Omental fat pad (tissue), 4 donors: ENCODE measurements around the gene C10orf95. TPM values are rescaled to one million over a fixed set of nuclear protein-coding genes. Genes with fewer than 3 reads are reported as not detected.

Source experiments
- ATAC-seq: fragments of 150-250 bp; one replicate; pipeline ENCODE4 v1.9.1; 2016; ENCODE audit warnings: mild to moderate bottlenecking, moderate library complexity; ENCODE audit not compliant: low FRiP score
- DNase-seq: peaks from one replicate; pipeline ENCODE4 v3.0.0-alpha.2; 2019; ENCODE audit warnings: low spot score
- total RNA-seq, 4 donors: library from RNA; depleted of rRNA; stranded (reverse); fragments of >200 nt; gene quantifications; one replicate each; pipeline ENCODE4 v1.1.0, GENCODE V29; 2016
- TF ChIP-seq, protein P1 (sequence below), 3 donors: fragments of 450-650 bp; IDR thresholded peaks; one replicate each; pipeline ENCODE4 v1.5.1; 2016 to 2017; ENCODE audit warnings: antibody characterized with exemption in 3 of 3, mild to moderate bottlenecking in 3 of 3, moderate library complexity in 2 of 3

Gene C10orf95
- total RNA-seq, 4 donors from 2014 or later, result 0.84 TPM; not detected in 3

DNA sequence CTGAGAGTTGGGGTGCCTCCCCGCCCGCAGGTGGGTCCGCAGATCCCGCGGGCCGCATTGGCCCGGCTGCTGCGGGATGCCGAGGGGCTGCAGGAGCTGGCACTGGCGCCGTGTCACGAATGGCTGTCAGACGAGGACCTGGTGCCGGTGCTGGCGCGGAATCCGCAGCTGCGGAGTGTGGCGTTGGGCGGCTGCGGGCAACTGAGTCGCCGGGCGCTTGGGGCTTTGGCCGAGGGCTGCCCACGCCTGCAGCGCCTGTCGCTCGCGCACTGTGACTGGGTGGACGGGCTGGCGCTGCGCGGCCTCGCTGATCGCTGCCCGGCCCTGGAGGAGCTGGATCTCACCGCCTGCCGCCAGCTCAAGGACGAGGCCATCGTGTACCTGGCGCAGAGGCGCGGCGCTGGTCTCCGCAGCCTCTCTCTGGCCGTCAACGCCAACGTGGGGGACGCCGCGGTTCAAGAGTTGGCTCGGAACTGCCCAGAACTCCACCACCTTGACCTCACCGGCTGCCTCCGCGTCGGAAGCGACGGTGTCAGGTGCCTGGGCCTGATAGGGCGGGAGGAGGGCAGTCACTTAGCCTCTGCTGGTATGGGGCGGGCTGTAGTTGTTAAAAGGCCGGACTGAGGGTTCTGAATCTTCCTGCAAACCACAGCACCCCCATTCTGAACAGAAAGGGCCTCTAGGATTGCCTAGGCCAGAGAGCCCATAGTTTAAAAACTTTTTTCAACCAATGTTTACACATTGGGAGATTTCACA lies 29.4 kb downstream of the C10orf95 start:
- peak; percentile 11 for ATAC-seq
- TF ChIP-seq, protein P1, sequence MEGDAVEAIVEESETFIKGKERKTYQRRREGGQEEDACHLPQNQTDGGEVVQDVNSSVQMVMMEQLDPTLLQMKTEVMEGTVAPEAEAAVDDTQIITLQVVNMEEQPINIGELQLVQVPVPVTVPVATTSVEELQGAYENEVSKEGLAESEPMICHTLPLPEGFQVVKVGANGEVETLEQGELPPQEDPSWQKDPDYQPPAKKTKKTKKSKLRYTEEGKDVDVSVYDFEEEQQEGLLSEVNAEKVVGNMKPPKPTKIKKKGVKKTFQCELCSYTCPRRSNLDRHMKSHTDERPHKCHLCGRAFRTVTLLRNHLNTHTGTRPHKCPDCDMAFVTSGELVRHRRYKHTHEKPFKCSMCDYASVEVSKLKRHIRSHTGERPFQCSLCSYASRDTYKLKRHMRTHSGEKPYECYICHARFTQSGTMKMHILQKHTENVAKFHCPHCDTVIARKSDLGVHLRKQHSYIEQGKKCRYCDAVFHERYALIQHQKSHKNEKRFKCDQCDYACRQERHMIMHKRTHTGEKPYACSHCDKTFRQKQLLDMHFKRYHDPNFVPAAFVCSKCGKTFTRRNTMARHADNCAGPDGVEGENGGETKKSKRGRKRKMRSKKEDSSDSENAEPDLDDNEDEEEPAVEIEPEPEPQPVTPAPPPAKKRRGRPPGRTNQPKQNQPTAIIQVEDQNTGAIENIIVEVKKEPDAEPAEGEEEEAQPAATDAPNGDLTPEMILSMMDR (IDR thresholded peaks at IDR 0.05), result no peak

DNA sequence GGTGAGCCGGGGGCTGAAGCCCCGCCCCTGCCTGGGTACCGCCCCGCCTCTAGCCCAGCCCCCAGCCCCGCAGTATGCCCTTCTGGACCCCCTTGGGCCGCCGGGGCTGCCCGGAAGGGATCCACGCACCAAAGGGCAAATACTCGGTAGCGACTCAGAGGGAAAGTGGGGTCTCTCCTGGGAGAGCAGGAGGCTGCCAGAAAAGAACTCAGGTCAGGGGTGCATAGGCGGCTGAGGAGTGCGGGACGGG lies 29.9 kb downstream of the C10orf95 start:
- ATAC-seq (no peak), DNase-seq (no peak)
- TF ChIP-seq, protein P1 (IDR thresholded peaks at IDR 0.05), result no peak

More for the DNA sequence above, 29.4 kb downstream of the C10orf95 start:
- no peak for DNase-seq

DNA sequence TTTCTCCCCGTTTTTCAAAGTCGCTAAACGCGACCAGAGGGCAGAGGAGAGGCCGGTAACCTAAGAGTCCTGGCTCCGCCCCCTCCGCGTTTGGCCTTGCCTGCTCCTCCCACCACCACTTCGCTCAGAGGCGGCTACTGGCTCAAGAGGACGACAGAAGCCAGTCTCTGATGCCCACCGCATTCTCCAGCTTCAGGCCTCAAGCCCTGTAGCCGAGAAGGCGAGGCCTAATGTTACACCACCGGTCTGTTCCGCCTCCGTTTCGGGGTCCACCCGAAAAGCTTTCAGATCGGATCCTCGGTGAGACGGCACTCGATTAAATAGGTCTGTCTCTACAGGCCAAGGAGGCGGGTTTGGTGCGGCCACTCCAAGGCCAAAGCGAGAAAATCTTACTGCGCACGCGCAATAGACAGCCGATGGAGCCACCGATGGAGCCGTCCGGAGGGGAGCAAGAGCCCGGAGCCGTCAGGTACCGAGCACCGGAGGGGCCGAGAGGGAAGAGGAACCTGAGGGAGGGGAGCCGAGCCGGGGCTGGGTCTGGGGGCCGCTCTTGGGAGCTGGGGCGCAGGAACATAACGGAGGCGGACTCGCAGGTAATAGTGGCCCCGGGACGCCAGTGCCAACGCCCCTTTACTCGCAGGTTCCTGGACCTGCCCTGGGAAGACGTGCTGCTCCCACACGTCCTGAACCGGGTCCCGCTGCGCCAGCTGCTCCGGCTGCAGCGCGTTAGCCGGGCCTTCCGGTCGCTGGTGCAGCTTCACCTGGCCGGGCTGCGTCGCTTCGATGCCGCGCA lies 30.4 kb downstream of the C10orf95 start, which contains the start of gene FBXL15:
Gene FBXL15 (plus strand): TSS at position 123 of the 793 bp plus-strand sequence. CDS start 294 bp downstream, at position 417.
- TF ChIP-seq, protein P1 (IDR thresholded peaks at IDR 0.05), result no peak
- ATAC-seq (peak; percentile 94), DNase-seq (peak; percentile 95)

DNA sequence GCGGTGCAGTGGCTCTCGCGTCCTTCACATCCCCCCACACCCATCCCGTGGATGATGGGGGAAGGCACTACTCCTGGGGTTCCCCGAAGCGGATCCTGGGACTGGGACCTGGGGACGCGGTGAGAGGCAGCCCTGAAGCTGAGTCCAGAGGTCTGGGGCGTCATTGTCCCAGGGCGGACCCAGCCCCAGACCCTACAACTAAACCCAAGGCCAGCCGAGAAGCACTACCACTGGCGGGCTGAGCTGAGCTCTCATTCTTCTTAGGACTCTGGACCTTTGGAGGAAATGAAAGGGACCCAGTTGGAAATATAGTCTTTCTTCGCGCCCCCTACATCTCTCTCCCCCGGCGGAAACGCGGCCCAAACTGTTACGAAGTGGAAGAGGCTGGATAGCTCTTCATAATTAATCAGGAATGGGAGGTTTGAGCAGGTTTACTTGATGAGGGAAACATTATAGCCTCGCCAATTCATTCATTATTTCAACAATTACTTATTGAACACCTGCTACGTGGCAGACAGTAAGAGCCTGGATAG lies 31.1 kb downstream of the C10orf95 start:
- TF ChIP-seq, protein P1 (IDR thresholded peaks at IDR 0.05), result no peak
- ATAC-seq, result no peak
- no peak for DNase-seq

- ATAC-seq (no peak), DNase-seq (no peak)
- TF ChIP-seq, protein P1 (IDR thresholded peaks at IDR 0.05), result no peak
Measured at GRCh38 chr10:102419269-102420180, 31.8 kb downstream of the C10orf95 start.

DNA sequence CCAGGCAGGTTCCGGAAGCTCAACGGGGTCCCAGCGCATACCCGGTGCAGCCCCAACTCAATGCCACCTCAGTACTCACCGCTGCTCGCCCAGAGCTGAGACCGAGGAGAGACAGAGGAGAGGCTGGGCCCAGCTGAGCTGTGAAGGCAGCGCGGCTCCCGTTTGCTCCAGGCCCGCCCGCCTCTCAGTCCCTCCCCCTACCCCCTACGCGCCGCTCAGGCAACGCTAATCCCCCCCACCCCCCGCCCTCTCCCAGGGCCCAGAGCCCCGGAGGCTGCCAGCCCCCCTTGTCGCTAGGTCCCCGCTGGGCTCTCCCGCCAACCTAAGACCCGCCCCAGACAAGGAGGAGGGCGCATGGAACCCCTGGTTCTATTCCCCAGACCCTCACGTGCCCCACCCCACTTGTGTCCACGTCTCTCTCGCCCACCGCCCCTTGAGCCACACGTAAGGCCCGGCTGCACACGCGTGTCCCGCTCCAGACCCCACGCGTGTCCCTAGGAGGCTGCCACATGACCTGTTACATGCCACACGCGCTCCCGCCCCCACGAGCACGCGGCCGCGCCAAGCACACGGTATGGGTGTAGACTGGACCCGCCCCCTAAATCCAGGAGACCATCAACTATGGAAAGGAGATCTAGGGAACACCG lies 32.6 kb downstream of the C10orf95 start, which contains the start of gene PSD:
Gene PSD (minus strand): TSS at position 164 of the 647 bp plus-strand sequence. CDS start 1,747 bp downstream, outside the sequence.
- ATAC-seq (no peak), DNase-seq (no peak)
- TF ChIP-seq, protein P1 (IDR thresholded peaks at IDR 0.05), result no peak
